ENCODE data around the gene TNFAIP8L2. TPM values are rescaled to one million over a fixed set of nuclear protein-coding genes. Genes with fewer than 3 reads are reported as not detected.

The TNFAIP8L2 gene
- total RNA-seq, 5 donors from 2014 or later (not counting 1 experiment from before 2014, with no cell fraction given): 3.7 to 41.2 (median 38.8) TPM

GRCh38 chr1:151134991-151135390, 21.5 kb upstream of the TNFAIP8L2 start:
- no peak for DNase-seq
- Histone ChIP-seq H3K27me3 (replicated peaks in 1 of 2; ENCODE audit: control insufficient read depth in 2 of 2, extremely low read depth in 1 of 2, insufficient read depth in 2 of 2, low read length in 1 of 2) (peaks cover 0 to 13% of the 10 kb centered on the region in 2 experiments), H3K27ac (ENCODE audit: low read length) (no peak overlapping the region), H3K36me3 (ENCODE audit: control insufficient read depth in 2 of 2, extremely low read depth in 1 of 2, insufficient read depth in 1 of 2, low read length in 1 of 2) (no peaks in the 10 kb centered on the region), H3K9me3 (no peaks in the 10 kb centered on the region), H3K4me1 (ENCODE audit: control insufficient read depth in 1 of 2, extremely low read depth in 1 of 2, insufficient read depth in 2 of 2, low read length in 2 of 2) (peaks cover 2 to 11% of the 10 kb centered on the region in 2 experiments), H3K4me3 (ENCODE audit: control insufficient read depth in 1 of 2, extremely low read depth in 1 of 2, low read length in 1 of 2) (no peak overlapping the region)
- peaks cover 7 to 14% (median 13%) of the 10 kb centered on the region in 3 donors for H3K4me1 Mint-ChIP-seq
- no peak overlapping the region for H3K4me3 Mint-ChIP-seq
- H3K27me3 Mint-ChIP-seq: peaks cover 0 to 4% of the 10 kb centered on the region in 2 donors
- ChIA-PET POLR2A (interaction anchor here in 1 of 2 donors (0.5 kb wide), 1 partner anchor 74 kb away, joined by 3 read pairs; no protein-coding TSS in a partner anchor), CTCF (interaction anchor here in 1 of 2 donors (0.6 kb wide), 1 partner anchor 16 kb away, joined by 3 read pairs; no protein-coding TSS in a partner anchor)
- WGBS (ENCODE audit: insufficient coverage): 86% methylated on average over 5 of the region's 7 CpGs
- H3K9me3 Mint-ChIP-seq: no peaks in the 10 kb centered on the region
- peaks cover 6% of the 10 kb centered on the region for H3K36me3 Mint-ChIP-seq
- no peak for ATAC-seq (replicated peaks in 1 of 4)
- no peak overlapping the region for H3K27ac Mint-ChIP-seq

- Histone ChIP-seq H3K4me1 (ENCODE audit: control insufficient read depth in 1 of 2, extremely low read depth in 1 of 2, insufficient read depth in 2 of 2, low read length in 2 of 2) (peaks cover 2 to 11% of the 10 kb centered on the region in 2 experiments), H3K9me3 (no peaks in the 10 kb centered on the region), H3K27me3 (replicated peaks in 1 of 2; ENCODE audit: control insufficient read depth in 2 of 2, extremely low read depth in 1 of 2, insufficient read depth in 2 of 2, low read length in 1 of 2) (peaks cover 0 to 13% of the 10 kb centered on the region in 2 experiments), H3K27ac (ENCODE audit: low read length) (no peak overlapping the region), H3K4me3 (ENCODE audit: control insufficient read depth in 1 of 2, extremely low read depth in 1 of 2, low read length in 1 of 2) (no peak overlapping the region), H3K36me3 (ENCODE audit: control insufficient read depth in 2 of 2, extremely low read depth in 1 of 2, insufficient read depth in 1 of 2, low read length in 1 of 2) (no peaks in the 10 kb centered on the region)
- no peak overlapping the region for H3K4me3 Mint-ChIP-seq
- POLR2A ChIA-PET: interaction anchor here in 1 of 2 donors (0.5 kb wide), 1 partner anchor 74 kb away, joined by 3 read pairs; no protein-coding TSS in a partner anchor
- H3K27me3 Mint-ChIP-seq: peaks cover 0 to 4% of the 10 kb centered on the region in 2 donors
- WGBS (ENCODE audit: insufficient coverage): 90% methylated on average over 2 of the region's 12 CpGs
- CTCF ChIA-PET: interaction anchor here in 1 of 2 donors (0.6 kb wide), 1 partner anchor 16 kb away, joined by 3 read pairs; no protein-coding TSS in a partner anchor
- no peaks in the 10 kb centered on the region for H3K9me3 Mint-ChIP-seq
- peaks cover 6% of the 10 kb centered on the region for H3K36me3 Mint-ChIP-seq
- peaks cover 7 to 10% (median 10%) of the 10 kb centered on the region in 3 donors for H3K4me1 Mint-ChIP-seq
- DNase-seq (no peak), ATAC-seq (replicated peaks in 1 of 4) (no peak)
- no peak overlapping the region for H3K27ac Mint-ChIP-seq
Measured at GRCh38 chr1:151135433-151136385, 20.7 kb upstream of the TNFAIP8L2 start.

- CTCF ChIA-PET: no interaction called here
- 89% methylated on average over 3 of the region's 7 CpGs for WGBS (ENCODE audit: insufficient coverage)
Measured at GRCh38 chr1:151137789-151138188, 18.7 kb upstream of the TNFAIP8L2 start.

GRCh38 chr1:151142411-151143056, 13.9 kb upstream of the TNFAIP8L2 start:
- H3K27ac Mint-ChIP-seq: no peak overlapping the region

More at GRCh38 chr1:151137789-151138188, 18.7 kb upstream of the TNFAIP8L2 start:
- POLR2A ChIA-PET: no interaction called here
- H3K27me3 Mint-ChIP-seq: no peaks in the 10 kb centered on the region
- no peak overlapping the region for H3K27ac ChIP-seq (ENCODE audit: low read length)
- no peak for ATAC-seq (replicated peaks in 1 of 4)
- no peak overlapping the region for H3K27ac Mint-ChIP-seq
- H3K4me3 Mint-ChIP-seq: no peak overlapping the region
- no peaks in the 10 kb centered on the region for H3K4me1 Mint-ChIP-seq
- H3K4me3 ChIP-seq (ENCODE audit: control insufficient read depth in 1 of 2, extremely low read depth in 1 of 2, low read length in 1 of 2): no peak overlapping the region
- H3K36me3 ChIP-seq (ENCODE audit: control insufficient read depth in 2 of 2, extremely low read depth in 1 of 2, insufficient read depth in 1 of 2, low read length in 1 of 2): no peaks in the 10 kb centered on the region
- no peaks in the 10 kb centered on the region for H3K4me1 ChIP-seq (ENCODE audit: control insufficient read depth in 1 of 2, extremely low read depth in 1 of 2, insufficient read depth in 2 of 2, low read length in 2 of 2)
- peaks cover 6% of the 10 kb centered on the region for H3K36me3 Mint-ChIP-seq
- no peaks in the 10 kb centered on the region for H3K27me3 ChIP-seq (replicated peaks in 1 of 2; ENCODE audit: control insufficient read depth in 2 of 2, extremely low read depth in 1 of 2, insufficient read depth in 2 of 2, low read length in 1 of 2)
- H3K9me3 ChIP-seq: no peaks in the 10 kb centered on the region
- DNase-seq: no peak
- H3K9me3 Mint-ChIP-seq: no peaks in the 10 kb centered on the region

GRCh38 chr1:151143057-151143435, 13.4 kb upstream of the TNFAIP8L2 start:
- no CpG with 5 or more reads among the region's 7 CpGs for WGBS (ENCODE audit: insufficient coverage)
- no peak overlapping the region for H3K4me3 Mint-ChIP-seq
- Histone ChIP-seq H3K27me3 (replicated peaks in 1 of 2; ENCODE audit: control insufficient read depth in 2 of 2, extremely low read depth in 1 of 2, insufficient read depth in 2 of 2, low read length in 1 of 2) (peaks cover 0 to 11% of the 10 kb centered on the region in 2 experiments), H3K9me3 (no peaks in the 10 kb centered on the region), H3K4me3 (ENCODE audit: control insufficient read depth in 1 of 2, extremely low read depth in 1 of 2, low read length in 1 of 2) (no peak overlapping the region), H3K27ac (ENCODE audit: low read length) (no peak overlapping the region), H3K4me1 (ENCODE audit: control insufficient read depth in 1 of 2, extremely low read depth in 1 of 2, insufficient read depth in 2 of 2, low read length in 2 of 2) (peaks cover 0 to 23% of the 10 kb centered on the region in 2 experiments), H3K36me3 (ENCODE audit: control insufficient read depth in 2 of 2, extremely low read depth in 1 of 2, insufficient read depth in 1 of 2, low read length in 1 of 2) (no peaks in the 10 kb centered on the region)
- H3K4me1 Mint-ChIP-seq: peaks cover 14 to 17% (median 16%) of the 10 kb centered on the region in 3 donors
- no peaks in the 10 kb centered on the region for H3K27me3 Mint-ChIP-seq
- CTCF ChIA-PET: interaction anchor here in 1 of 2 donors (0.6 kb wide), 1 partner anchor 15 kb away, joined by 3 read pairs; no protein-coding TSS in a partner anchor
- H3K36me3 Mint-ChIP-seq: no peaks in the 10 kb centered on the region
- DNase-seq (no peak), ATAC-seq (replicated peaks in 1 of 4) (no peak)
- H3K27ac Mint-ChIP-seq: no peak overlapping the region
- POLR2A ChIA-PET: interaction anchor here in 1 of 2 donors (0.5 kb wide), 1 partner anchor 19 kb away, joined by 6 read pairs; no protein-coding TSS in a partner anchor
- H3K9me3 Mint-ChIP-seq: no peaks in the 10 kb centered on the region

More at GRCh38 chr1:151142411-151143056, 13.9 kb upstream of the TNFAIP8L2 start:
- Mint-ChIP-seq H3K27me3 (no peaks in the 10 kb centered on the region), H3K36me3 (no peaks in the 10 kb centered on the region), H3K9me3 (no peaks in the 10 kb centered on the region), H3K4me1 (peaks cover 13 to 16% (median 15%) of the 10 kb centered on the region in 3 donors), H3K4me3 (no peak overlapping the region)
- ChIA-PET CTCF (interaction anchor here in 1 of 2 donors (0.6 kb wide), 1 partner anchor 85 kb away, joined by 3 read pairs; no protein-coding TSS in a partner anchor), POLR2A (interaction anchor here (0.5 to 0.6 kb wide), 2 partner anchors 11 to 18 kb away, joined by 4 to 6 read pairs; no protein-coding TSS in a partner anchor)
- WGBS (ENCODE audit: insufficient coverage): no CpG with 5 or more reads among the region's 5 CpGs
- Histone ChIP-seq H3K9me3 (no peaks in the 10 kb centered on the region), H3K36me3 (ENCODE audit: control insufficient read depth in 2 of 2, extremely low read depth in 1 of 2, insufficient read depth in 1 of 2, low read length in 1 of 2) (no peaks in the 10 kb centered on the region), H3K4me1 (ENCODE audit: control insufficient read depth in 1 of 2, extremely low read depth in 1 of 2, insufficient read depth in 2 of 2, low read length in 2 of 2) (peaks cover 0 to 23% of the 10 kb centered on the region in 2 experiments), H3K27me3 (replicated peaks in 1 of 2; ENCODE audit: control insufficient read depth in 2 of 2, extremely low read depth in 1 of 2, insufficient read depth in 2 of 2, low read length in 1 of 2) (peaks cover 0 to 11% of the 10 kb centered on the region in 2 experiments), H3K27ac (ENCODE audit: low read length) (no peak overlapping the region), H3K4me3 (ENCODE audit: control insufficient read depth in 1 of 2, extremely low read depth in 1 of 2, low read length in 1 of 2) (no peak overlapping the region)
- DNase-seq: no peak
- ATAC-seq (replicated peaks in 1 of 4): no peak

- peaks cover 0 to 11% of the 10 kb centered on the region in 2 experiments for H3K27me3 ChIP-seq (replicated peaks in 1 of 2; ENCODE audit: control insufficient read depth in 2 of 2, extremely low read depth in 1 of 2, insufficient read depth in 2 of 2, low read length in 1 of 2)
- H3K36me3 Mint-ChIP-seq: no peaks in the 10 kb centered on the region
- no peak for DNase-seq
- ChIA-PET CTCF (no interaction called here), POLR2A (no interaction called here)
- WGBS (ENCODE audit: insufficient coverage): 100% methylated on average over 2 of the region's 5 CpGs
- H3K9me3 ChIP-seq: no peaks in the 10 kb centered on the region
- no peaks in the 10 kb centered on the region for H3K27me3 Mint-ChIP-seq
- peaks cover 14 to 17% (median 16%) of the 10 kb centered on the region in 3 donors for H3K4me1 Mint-ChIP-seq
- no peak overlapping the region for H3K4me3 Mint-ChIP-seq
- H3K9me3 Mint-ChIP-seq: no peaks in the 10 kb centered on the region
- peaks cover 0 to 23% of the 10 kb centered on the region in 2 experiments for H3K4me1 ChIP-seq (ENCODE audit: control insufficient read depth in 1 of 2, extremely low read depth in 1 of 2, insufficient read depth in 2 of 2, low read length in 2 of 2)
- H3K27ac Mint-ChIP-seq: no peak overlapping the region
- no peak overlapping the region for H3K4me3 ChIP-seq (ENCODE audit: control insufficient read depth in 1 of 2, extremely low read depth in 1 of 2, low read length in 1 of 2)
- no peak for ATAC-seq (replicated peaks in 1 of 4)
- H3K36me3 ChIP-seq (ENCODE audit: control insufficient read depth in 2 of 2, extremely low read depth in 1 of 2, insufficient read depth in 1 of 2, low read length in 1 of 2): no peaks in the 10 kb centered on the region
- no peak overlapping the region for H3K27ac ChIP-seq (ENCODE audit: low read length)
Measured at GRCh38 chr1:151143986-151144385, 12.5 kb upstream of the TNFAIP8L2 start.
